Lower leg skin (tissue), 4 donors: Measurements from ENCODE around the gene SMIM36. TPM values are rescaled to one million over a fixed set of nuclear protein-coding genes. Genes with fewer than 3 reads are reported as not detected.

ENCODE experiments used
- DNase-seq, 2 donors: peaks; one replicate each; pipeline ENCODE4 v3.0.0-alpha.2; 2019; ENCODE audit warnings: low spot score in 2 of 2
- H3K4me3 ChIP-seq: fragments of 200-600 bp; sonication (generic); 2 replicates; pipeline ENCODE4 v1.5.1; 2017; ENCODE audit warnings: mild to moderate bottlenecking, low read depth; ENCODE audit not compliant: poor library complexity, severe bottlenecking
- CTCF ChIP-seq, 3 donors: fragments of 450-650 bp; IDR thresholded peaks; one replicate each; pipeline ENCODE4 v1.5.1; 2016; ENCODE audit warnings: antibody characterized with exemption in 3 of 3, mild to moderate bottlenecking in 3 of 3, moderate library complexity in 2 of 3
- POLR2A ChIP-seq, 2 donors: fragments of 450-650 bp; IDR thresholded peaks; one replicate each; pipeline ENCODE4 v1.6.1; 2016 to 2017; ENCODE audit warnings: antibody characterized with exemption in 2 of 2, mild to moderate bottlenecking in 1 of 2, moderate library complexity in 1 of 2
- WGBS, 2 donors: methylation state at CpG; one replicate each; pipeline ENCODE4 v1.1.5; 2018; 5-methylcytosine and 5-hydroxymethylcytosine counted together
- intact Hi-C: fragments of 100-400 bp; cut with DNase I; formaldehyde crosslinking; loops from one replicate; pipeline ENCODE4 v1.15.0; 2023; ENCODE audit warnings: low total_unique reads
- total RNA-seq, 4 donors: library from RNA; depleted of rRNA; stranded (reverse); fragments of >200 nt; gene quantifications; one replicate each; pipeline ENCODE4 v1.1.0, GENCODE V29; 2016

The SMIM36 gene
- total RNA-seq, 4 donors from 2014 or later: not detected

GRCh38 chr17:55456307-55457240 is 54.7 kb downstream of the SMIM36 start:
- 80 to 95% methylated on average over 6 of the region's 6 CpGs for WGBS, 2 donors

GRCh38 chr17:55454906-55455474 is 56.3 kb downstream of the SMIM36 start:
- DNase-seq: no peak
- WGBS, 2 donors: 73 to 78% methylated on average over 4 of the region's 4 CpGs
- TF ChIP-seq CTCF (IDR thresholded peaks at IDR 0.05) (no peak), POLR2A (IDR thresholded peaks at IDR 0.05) (no peak)
- H3K4me3 ChIP-seq: no peak overlapping the region
- intact Hi-C loops: no loop called here

More at GRCh38 chr17:55456307-55457240, 54.7 kb downstream of the SMIM36 start:
- no peak for DNase-seq
- TF ChIP-seq CTCF (IDR thresholded peaks at IDR 0.05) (no peak), POLR2A (IDR thresholded peaks at IDR 0.05) (no peak)
- intact Hi-C loops: no loop called here
- H3K4me3 ChIP-seq: no peak overlapping the region

DNA sequence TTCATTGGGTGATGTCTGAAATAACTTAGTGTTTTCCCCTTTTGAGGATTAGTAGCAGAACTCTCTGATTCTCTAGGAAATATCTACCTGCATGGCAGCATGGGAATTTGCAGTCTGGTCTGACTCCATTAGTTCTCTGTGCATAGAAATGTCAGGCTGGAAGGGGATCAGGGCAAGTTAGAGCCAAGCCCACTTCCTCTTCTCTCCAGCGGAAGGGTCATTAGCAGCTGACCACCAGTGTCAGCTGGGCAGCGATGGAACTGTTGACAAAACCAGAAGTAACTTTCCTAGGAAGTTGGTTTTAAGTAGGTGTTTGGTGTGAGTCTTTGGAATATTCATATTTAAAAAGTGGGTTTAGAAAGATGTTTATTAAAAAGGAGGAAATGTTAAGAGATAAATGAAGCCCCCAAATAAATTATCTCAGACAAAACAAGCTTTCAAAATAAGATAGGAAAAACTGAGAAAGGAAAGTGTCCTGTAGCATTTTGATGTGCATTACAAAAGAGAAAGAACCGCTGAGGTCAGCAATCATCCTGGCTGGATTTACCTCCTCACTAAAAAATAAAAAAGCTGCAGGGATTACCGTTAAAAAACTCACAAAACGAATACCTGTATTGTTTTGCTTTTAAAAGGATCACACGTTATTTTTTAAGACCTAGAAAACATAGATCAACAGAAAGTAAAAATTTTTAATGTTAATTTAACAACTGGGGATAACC is 57.3 kb downstream of the SMIM36 start:
- TF ChIP-seq POLR2A (IDR thresholded peaks at IDR 0.05) (no peak), CTCF (IDR thresholded peaks at IDR 0.05) (no peak)
- intact Hi-C loops: no loop called here
- WGBS, 2 donors: 36 to 38% methylated on average over 6 of the region's 6 CpGs
- no peak overlapping the region for H3K4me3 ChIP-seq
- no peak for DNase-seq

GRCh38 chr17:55452139-55452790 is 59.0 kb downstream of the SMIM36 start:
- peak in 1 of 2 donors; percentile 57 for DNase-seq
- intact Hi-C loops: no loop called here
- H3K4me3 ChIP-seq: no peak overlapping the region
- WGBS, 2 donors: 48 to 58% methylated on average over 5 of the region's 5 CpGs
- TF ChIP-seq CTCF (IDR thresholded peaks at IDR 0.05) (no peak), POLR2A (IDR thresholded peaks at IDR 0.05) (no peak)

DNA sequence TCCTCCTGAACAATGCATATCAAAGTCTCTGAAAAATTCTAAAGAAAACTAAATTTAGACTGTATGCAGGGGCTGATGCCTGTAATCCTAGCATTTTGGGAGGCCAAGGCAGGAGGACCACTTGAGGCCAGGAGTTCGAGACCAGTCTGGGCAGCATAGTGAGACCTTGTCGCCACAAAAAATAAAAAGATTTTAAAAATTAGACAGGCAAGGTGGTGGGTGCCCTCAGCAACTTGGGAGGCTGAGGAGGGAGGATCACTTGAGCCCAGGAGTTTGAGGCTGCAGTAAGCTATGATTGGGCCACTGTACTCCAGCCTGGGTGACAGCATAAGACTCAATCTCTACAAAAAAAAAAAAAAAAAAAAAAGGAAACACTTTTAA is 59.5 kb downstream of the SMIM36 start:
- intact Hi-C loops: no loop called here
- no peak for TF ChIP-seq CTCF (IDR thresholded peaks at IDR 0.05)
- no peak for TF ChIP-seq POLR2A (IDR thresholded peaks at IDR 0.05)
- no peak overlapping the region for H3K4me3 ChIP-seq
- DNase-seq: no peak
- 98% methylated on average over 2 of the region's 2 CpGs for WGBS, 2 donors
